Immature natural killer cell (primary cell): ENCODE data around the gene VWA8. TPM values are rescaled to one million over a fixed set of nuclear protein-coding genes. Genes with fewer than 3 reads are reported as not detected.
"Not testable (repeated sequence)": the region's sequence is repeated elsewhere in the genome, so short reads cannot be mapped to it uniquely, and the experiment has no call there.

Experiments
- DNase-seq, 3 donors: peaks; one replicate each; pipeline ENCODE4 v3.0.0; 2022; ENCODE audit warnings: mixed read lengths in 1 of 3
- H3K27ac Mint-ChIP-seq, 6 donors: one replicate each; pipeline ENCODE4 v1.8.0; 2020; ENCODE audit warnings: mixed read lengths in 6 of 6, mild to moderate bottlenecking in 5 of 6, inconsistent platforms in 4 of 6, moderate library complexity in 3 of 6
- H3K27me3 Mint-ChIP-seq, 3 donors: one replicate each; pipeline ENCODE4 v1.8.0; 2020 to 2021; ENCODE audit warnings: low read depth in 3 of 3, mild to moderate bottlenecking in 3 of 3, mixed read lengths in 3 of 3, moderate library complexity in 3 of 3, inconsistent platforms in 1 of 3
- H3K36me3 Mint-ChIP-seq, 3 donors: one replicate each; pipeline ENCODE4 v1.8.0; 2020; ENCODE audit warnings: mixed read lengths in 3 of 3, inconsistent platforms in 2 of 3, mild to moderate bottlenecking in 2 of 3
- H3K4me1 Mint-ChIP-seq, 2 donors: one replicate each; pipeline ENCODE4 v1.8.0; 2020; ENCODE audit warnings: inconsistent platforms in 2 of 2, mild to moderate bottlenecking in 2 of 2, mixed read lengths in 2 of 2, moderate library complexity in 1 of 2
- H3K4me3 Mint-ChIP-seq, 5 donors: one replicate each; pipeline ENCODE4 v1.8.0; 2020; ENCODE audit warnings: mild to moderate bottlenecking in 5 of 5, mixed read lengths in 5 of 5, inconsistent platforms in 3 of 5, moderate library complexity in 3 of 5
- H3K9me3 Mint-ChIP-seq, 6 donors: one replicate each; pipeline ENCODE4 v1.8.0; 2020; ENCODE audit warnings: mild to moderate bottlenecking in 6 of 6, mixed read lengths in 6 of 6, inconsistent platforms in 4 of 6, moderate library complexity in 3 of 6
- polyA plus RNA-seq, 3 donors: library from polyadenylated mRNA; unstranded; fragments of 300-500 nt; fragmentation: Illumina TruSeq; gene quantifications; one replicate each; pipeline ENCODE4 v1.2.3, GENCODE V29; 2021

VWA8 gene
- polyA plus RNA-seq, 3 donors from 2014 or later: 3.0 to 4.9 (median 3.2) TPM

DNA sequence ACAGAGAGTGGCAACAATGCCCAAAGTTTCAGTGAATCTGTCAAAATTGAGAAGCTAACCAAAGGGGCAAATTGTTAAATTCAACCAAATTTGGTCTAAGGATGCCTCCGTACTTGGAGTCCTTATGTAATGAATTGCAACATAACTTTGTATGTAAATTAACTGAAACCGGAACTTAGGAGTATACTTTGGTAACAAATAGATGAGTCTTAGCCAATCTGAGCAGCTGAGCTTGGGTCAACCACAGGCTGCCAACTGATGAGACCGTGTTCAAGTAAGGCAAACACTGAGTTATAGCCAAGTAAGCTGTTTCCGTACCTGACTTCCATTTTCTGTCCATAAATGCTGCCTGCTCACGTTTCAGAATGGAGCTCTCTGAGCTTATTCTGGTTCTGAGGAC is 5.3 kb downstream of the VWA8 start:
- H3K27ac Mint-ChIP-seq: no peak overlapping the region
- no peaks in the 10 kb centered on the region for H3K27me3 Mint-ChIP-seq
- H3K4me3 Mint-ChIP-seq: no peak overlapping the region
- no peak for DNase-seq
- H3K9me3 Mint-ChIP-seq: no peaks in the 10 kb centered on the region
- H3K36me3 Mint-ChIP-seq: no peaks in the 10 kb centered on the region
- peaks cover 24 to 39% of the 10 kb centered on the region in 2 donors for H3K4me1 Mint-ChIP-seq

DNA sequence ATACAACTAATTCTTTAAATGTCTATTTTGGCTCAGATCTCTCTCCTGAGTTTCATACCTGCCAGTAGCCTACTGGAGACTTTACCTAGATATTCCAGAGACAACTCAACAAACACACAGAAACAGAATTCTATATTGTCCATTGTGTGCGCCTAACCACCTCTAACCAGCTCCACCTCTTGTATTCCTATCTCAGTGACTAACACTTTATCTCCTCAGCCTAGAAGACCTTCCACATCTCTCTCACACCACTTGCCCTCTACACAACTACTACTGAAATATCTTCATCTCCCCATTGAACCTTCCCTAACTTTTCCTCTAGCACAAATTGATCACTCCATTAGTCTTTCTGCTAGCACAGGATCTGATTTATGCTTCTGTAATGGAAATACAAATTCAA is 6.7 kb downstream of the VWA8 start:
- H3K4me1 Mint-ChIP-seq: peaks cover 13 to 26% of the 10 kb centered on the region in 2 donors
- no peak overlapping the region for H3K4me3 Mint-ChIP-seq

DNA sequence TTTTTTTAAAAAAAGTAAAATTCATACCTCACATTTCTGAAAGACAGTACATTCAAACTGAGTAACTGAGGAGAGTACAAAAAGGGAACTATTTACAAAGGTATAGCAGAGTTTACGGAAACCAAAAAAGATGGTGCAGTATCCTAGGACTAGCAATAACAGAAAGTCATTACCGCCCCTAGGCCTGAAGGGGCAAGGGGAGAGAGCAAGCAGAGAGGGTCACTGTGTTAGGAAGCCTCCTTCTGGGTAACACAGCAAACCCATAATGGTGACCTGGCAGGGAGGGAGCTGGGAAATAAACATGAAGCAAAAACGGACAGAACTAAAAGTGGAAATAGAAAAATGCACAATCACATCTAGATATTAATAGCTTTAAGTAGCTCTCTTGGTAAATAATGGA is 8.2 kb downstream of the VWA8 start:
- peaks cover 5 to 14% (median 10%) of the 10 kb centered on the region in 3 donors for H3K36me3 Mint-ChIP-seq
- H3K4me1 Mint-ChIP-seq: peaks cover 2 to 16% of the 10 kb centered on the region in 2 donors
- H3K4me3 Mint-ChIP-seq: no peak overlapping the region
- H3K27me3 Mint-ChIP-seq: no peaks in the 10 kb centered on the region
- H3K9me3 Mint-ChIP-seq: no peaks in the 10 kb centered on the region
- DNase-seq: no peak
- no peak overlapping the region for H3K27ac Mint-ChIP-seq

More for the DNA sequence above, 6.7 kb downstream of the VWA8 start:
- Mint-ChIP-seq H3K36me3 (peaks cover 0 to 3% (median under 1%) of the 10 kb centered on the region in 3 donors), H3K9me3 (no peaks in the 10 kb centered on the region), H3K27me3 (no peaks in the 10 kb centered on the region), H3K27ac (no peak overlapping the region)
- no peak for DNase-seq

DNA sequence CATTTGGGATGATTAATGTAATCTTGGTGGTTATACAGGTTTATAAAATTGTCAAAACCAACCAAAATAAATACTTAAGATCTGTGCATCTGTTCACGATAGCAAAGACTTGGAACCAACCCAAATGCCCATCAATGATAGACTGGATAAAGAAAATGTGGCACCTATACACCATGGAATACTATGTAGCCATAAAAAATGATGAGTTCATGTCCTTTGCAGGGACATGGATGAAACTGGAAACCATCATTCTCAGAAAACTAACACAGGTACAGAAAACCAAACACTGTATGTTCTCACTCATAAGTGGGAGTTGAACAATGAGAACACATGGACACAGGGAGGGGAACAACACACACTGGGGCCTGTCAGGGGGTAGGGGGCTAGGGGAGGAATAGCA is 11.8 kb downstream of the VWA8 start:
- H3K4me1 Mint-ChIP-seq: peaks cover 4 to 21% of the 10 kb centered on the region in 2 donors
- H3K27me3 Mint-ChIP-seq, DNase-seq, H3K27ac Mint-ChIP-seq, H3K4me3 Mint-ChIP-seq: not testable (repeated sequence)
- peaks cover 29 to 43% (median 38%) of the 10 kb centered on the region in 3 donors for H3K36me3 Mint-ChIP-seq
- peaks cover 5 to 21% (median 16%) of the 10 kb centered on the region in 6 donors for H3K9me3 Mint-ChIP-seq

DNA sequence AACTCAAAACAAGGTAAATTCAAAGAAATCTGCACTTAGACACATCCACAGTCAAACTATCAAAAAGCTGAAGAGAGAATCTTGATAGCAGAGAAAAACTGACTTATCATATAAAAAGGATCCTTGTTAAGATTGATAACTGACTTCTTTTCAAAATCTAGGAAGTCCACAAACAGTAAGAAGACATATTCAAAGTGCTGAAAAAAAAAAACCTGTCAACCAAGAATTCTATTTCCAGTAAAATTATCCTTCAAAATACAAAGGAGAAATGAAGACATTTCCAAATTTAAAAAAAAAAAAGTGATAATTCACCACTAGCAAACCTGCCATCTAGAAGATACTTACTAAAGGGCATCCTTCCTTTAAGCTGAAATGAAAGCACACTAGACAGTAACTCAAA is 15.0 kb downstream of the VWA8 start:
- Mint-ChIP-seq H3K9me3 (peaks cover 5 to 21% (median 16%) of the 10 kb centered on the region in 6 donors), H3K27ac (no peak overlapping the region), H3K4me3 (no peak overlapping the region), H3K27me3 (no peaks in the 10 kb centered on the region), H3K36me3 (peaks cover 29 to 50% (median 42%) of the 10 kb centered on the region in 3 donors), H3K4me1 (peaks cover 2 to 9% of the 10 kb centered on the region in 2 donors)
- no peak for DNase-seq

DNA sequence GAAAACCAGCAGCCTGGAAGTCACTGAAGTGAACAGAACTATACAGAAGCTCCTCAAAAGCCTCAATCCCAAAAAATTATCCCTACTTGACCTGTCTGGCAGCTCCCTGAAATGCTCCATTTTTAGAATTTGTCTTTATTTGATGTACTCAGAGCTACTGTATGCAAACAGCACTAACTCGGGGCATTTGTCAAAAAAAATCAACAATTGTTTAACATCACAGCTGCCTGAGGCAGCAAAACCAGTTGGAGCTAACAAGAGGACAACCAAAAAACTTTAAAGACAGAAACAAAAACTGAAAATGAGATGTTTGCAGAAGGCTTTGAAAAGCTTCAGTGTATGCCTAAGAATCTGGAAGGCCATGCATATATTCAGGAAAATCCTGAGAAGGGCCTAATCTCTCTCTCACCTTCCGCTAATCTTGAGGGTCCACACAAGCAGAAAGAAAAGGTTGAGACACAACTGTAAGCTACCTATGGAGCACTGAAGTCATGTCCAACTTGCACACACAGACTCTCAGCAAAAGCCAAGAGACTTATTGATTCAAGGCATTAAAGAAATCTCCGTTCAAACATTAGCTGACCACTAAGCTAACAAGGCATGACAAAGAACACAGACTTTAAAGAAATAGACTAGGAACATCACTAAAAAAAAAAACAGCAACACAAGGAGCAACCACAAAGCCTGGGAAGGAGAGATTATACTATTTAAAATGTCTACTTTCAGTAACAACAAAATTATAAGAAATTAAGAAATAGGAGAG is 16.1 kb downstream of the VWA8 start:
- Mint-ChIP-seq H3K27me3 (no peaks in the 10 kb centered on the region), H3K27ac (no peak overlapping the region), H3K9me3 (peaks cover 5 to 21% (median 16%) of the 10 kb centered on the region in 6 donors), H3K4me3 (no peak overlapping the region), H3K36me3 (peaks cover 29 to 50% (median 42%) of the 10 kb centered on the region in 3 donors), H3K4me1 (peaks cover 2 to 19% of the 10 kb centered on the region in 2 donors)
- no peak for DNase-seq

DNA sequence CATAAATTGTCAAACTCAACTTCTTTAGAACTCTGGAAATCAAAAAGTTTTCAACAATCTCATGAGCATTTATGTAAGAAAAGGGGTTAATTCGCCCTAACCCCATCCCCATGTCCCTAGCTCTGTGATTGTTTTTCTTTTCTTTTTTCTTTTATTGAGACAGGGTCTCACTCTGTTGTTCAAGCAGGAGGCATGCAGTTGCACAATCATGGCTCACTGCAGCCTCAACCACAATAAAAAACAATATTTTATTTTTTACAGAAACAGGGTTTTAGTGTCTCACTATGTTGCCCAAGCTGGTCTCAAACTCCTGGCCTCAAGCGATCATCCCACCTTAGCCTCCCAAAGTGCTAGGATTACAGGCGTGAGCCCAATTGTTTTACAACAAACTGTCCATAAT is 16.7 kb downstream of the VWA8 start:
- H3K4me1 Mint-ChIP-seq: peaks cover 2 to 20% of the 10 kb centered on the region in 2 donors
- no peak for DNase-seq
- H3K36me3 Mint-ChIP-seq: peaks cover 29 to 47% (median 42%) of the 10 kb centered on the region in 3 donors
- H3K4me3 Mint-ChIP-seq: no peak overlapping the region
- no peak overlapping the region for H3K27ac Mint-ChIP-seq
- H3K9me3 Mint-ChIP-seq: peaks cover 5 to 21% (median 16%) of the 10 kb centered on the region in 6 donors
- no peaks in the 10 kb centered on the region for H3K27me3 Mint-ChIP-seq

DNA sequence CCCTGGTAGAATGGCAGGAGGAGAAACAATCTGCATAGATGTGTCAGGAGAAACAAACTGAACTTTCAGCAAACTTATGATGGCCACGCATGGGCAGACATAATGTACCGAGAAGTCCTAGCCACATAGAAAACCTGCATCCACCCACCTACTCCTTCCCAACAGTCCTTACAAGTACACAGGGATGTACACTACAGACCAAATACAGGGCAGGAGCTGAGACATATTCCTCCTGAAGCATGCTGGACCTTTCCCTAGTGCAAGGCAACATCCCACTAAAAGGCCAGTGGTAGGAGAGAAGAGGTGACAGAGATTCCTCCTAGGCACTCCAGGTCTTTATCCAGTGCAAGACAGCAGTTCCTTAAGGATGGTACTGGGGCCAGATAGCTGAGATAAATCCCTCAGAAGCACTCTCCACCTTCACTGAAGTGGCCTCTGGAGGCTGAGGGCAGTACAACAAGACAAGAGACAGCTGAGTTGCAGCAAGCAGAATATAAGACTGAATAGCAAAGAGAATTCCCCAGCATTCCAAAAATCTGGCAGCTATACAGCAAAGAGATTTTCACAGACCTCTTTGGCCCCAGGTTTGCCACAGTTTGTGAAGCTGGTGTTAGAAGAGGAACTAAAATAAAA is 18.3 kb downstream of the VWA8 start:
- Mint-ChIP-seq H3K36me3 (peaks cover 29 to 40% (median 37%) of the 10 kb centered on the region in 3 donors), H3K27me3 (no peaks in the 10 kb centered on the region), H3K9me3 (peaks cover 5 to 21% (median 16%) of the 10 kb centered on the region in 6 donors), H3K4me3 (no peak overlapping the region), H3K27ac (no peak overlapping the region), H3K4me1 (peaks cover 2 to 20% of the 10 kb centered on the region in 2 donors)
- DNase-seq: no peak

DNA sequence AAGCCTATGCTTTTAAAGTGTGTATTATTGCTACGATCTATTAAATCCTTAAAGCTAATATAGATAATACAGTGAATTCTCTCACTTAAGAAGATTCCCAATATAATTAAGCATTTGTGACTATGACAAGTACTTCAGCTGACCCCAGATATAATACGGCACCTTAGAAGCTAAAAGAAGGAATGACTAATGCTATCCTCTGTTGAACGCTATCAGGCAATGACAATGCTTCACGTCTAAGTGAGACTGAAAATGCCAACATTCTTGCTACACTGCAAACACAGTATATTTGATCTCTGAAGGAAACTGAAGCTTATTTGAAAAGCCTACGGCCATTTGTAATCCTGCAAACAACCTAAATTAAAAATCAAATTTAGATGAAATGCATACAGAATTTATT is 19.7 kb downstream of the VWA8 start:
- H3K9me3 Mint-ChIP-seq: peaks cover 5 to 14% (median 11%) of the 10 kb centered on the region in 6 donors
- no peak for DNase-seq
- H3K27me3 Mint-ChIP-seq: no peaks in the 10 kb centered on the region
- peaks cover 2 to 20% of the 10 kb centered on the region in 2 donors for H3K4me1 Mint-ChIP-seq
- H3K4me3 Mint-ChIP-seq: no peak overlapping the region
- no peak overlapping the region for H3K27ac Mint-ChIP-seq
- peaks cover 17 to 27% (median 24%) of the 10 kb centered on the region in 3 donors for H3K36me3 Mint-ChIP-seq

DNA sequence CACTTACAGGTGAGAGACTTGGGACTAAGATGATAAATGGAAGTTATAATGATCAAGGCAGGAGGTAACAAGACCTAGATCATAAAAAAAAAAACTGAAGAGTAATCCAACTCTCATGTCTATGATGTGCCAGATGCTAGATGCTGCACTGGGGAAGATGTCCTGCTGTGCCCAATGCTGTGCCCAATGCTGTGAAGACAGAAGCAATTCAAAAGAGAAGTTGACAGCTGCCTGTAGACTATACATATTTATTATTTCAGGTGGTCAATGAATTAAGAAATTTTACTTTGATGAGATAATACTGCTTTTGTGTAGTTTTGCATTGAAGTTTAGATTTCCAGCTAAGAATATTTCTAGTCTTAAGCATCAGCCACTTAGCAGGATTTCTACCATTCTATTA is 21.5 kb downstream of the VWA8 start:
- H3K27ac Mint-ChIP-seq: no peak overlapping the region
- no peak overlapping the region for H3K4me3 Mint-ChIP-seq
- H3K27me3 Mint-ChIP-seq: no peaks in the 10 kb centered on the region
- H3K4me1 Mint-ChIP-seq: peaks cover 0 to 11% of the 10 kb centered on the region in 2 donors
- H3K36me3 Mint-ChIP-seq: peaks cover 5 to 10% (median 8%) of the 10 kb centered on the region in 3 donors
- H3K9me3 Mint-ChIP-seq: no peaks in the 10 kb centered on the region
- no peak for DNase-seq

DNA sequence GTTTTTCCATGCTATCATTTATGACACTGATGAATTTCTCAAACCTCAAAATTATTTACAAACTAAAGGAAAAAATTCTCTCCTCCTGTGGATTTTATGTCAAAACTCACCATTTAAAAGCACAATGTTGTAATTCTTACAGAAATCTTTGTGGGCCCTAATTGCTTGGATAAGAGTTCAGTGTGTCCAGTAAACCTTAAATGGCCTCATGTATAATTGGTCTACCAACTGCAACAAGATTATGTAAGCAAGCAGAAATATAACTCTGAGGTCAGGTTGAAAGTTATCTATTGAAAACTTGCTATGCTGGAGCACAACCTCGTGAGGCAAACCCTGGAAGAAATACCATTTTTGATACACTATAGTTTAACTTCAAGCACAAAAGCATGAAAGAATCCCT is 22.0 kb downstream of the VWA8 start:
- Mint-ChIP-seq H3K27ac (no peak overlapping the region), H3K4me1 (peaks cover 0 to 11% of the 10 kb centered on the region in 2 donors)

DNA sequence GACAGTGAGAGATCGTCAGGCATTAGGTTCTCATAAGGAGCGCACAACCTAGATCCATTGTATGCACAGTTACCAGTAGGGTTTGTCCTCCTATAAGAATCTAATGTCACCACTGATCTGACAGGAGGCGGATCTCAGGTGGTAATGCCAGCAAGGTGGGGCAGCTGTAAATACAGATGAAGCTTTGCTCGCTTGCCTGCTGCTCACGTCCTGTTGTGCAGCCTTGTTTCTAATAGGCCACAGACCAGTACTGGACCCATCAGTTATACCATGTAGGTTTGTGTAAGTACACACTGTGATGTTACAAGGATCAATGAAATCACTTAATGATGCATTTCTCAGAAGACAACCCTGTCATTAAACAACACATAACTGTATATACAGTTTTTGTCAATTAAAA is 23.5 kb downstream of the VWA8 start:
- Mint-ChIP-seq H3K4me1 (peaks cover 0 to 11% of the 10 kb centered on the region in 2 donors), H3K4me3 (no peak overlapping the region), H3K36me3 (peaks cover 4 to 10% (median 5%) of the 10 kb centered on the region in 3 donors), H3K27me3 (no peaks in the 10 kb centered on the region), H3K9me3 (no peaks in the 10 kb centered on the region), H3K27ac (no peak overlapping the region)
- no peak for DNase-seq

More for the DNA sequence above, 22.0 kb downstream of the VWA8 start:
- H3K27me3 Mint-ChIP-seq: no peaks in the 10 kb centered on the region
- no peak for DNase-seq
- no peaks in the 10 kb centered on the region for H3K9me3 Mint-ChIP-seq
- no peak overlapping the region for H3K4me3 Mint-ChIP-seq
- peaks cover 5 to 10% (median 8%) of the 10 kb centered on the region in 3 donors for H3K36me3 Mint-ChIP-seq

DNA sequence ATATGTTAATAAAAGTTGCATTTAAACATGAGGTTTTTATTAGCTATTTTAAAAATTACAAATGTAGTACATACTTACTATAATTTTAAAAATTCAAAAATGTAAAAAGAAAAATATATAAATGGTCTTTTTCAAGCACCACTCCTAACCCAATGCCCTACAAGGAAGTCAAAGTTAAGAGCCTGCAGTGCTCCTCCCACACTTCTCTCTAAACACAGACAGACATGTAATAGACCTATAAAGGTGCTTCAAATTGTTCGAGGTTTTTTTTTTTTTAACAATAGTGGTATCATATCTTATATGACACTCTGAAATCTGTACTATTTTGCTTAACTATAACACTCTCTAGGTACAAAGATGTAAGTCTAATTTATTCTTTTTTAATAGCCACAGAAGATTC is 25.4 kb downstream of the VWA8 start:
- H3K27me3 Mint-ChIP-seq: no peaks in the 10 kb centered on the region
- no peak overlapping the region for H3K27ac Mint-ChIP-seq
- peaks cover 4 to 5% (median 4%) of the 10 kb centered on the region in 3 donors for H3K36me3 Mint-ChIP-seq
- DNase-seq: no peak
- H3K9me3 Mint-ChIP-seq: no peaks in the 10 kb centered on the region
- no peak overlapping the region for H3K4me3 Mint-ChIP-seq
- H3K4me1 Mint-ChIP-seq: peaks cover 0 to 8% of the 10 kb centered on the region in 2 donors

DNA sequence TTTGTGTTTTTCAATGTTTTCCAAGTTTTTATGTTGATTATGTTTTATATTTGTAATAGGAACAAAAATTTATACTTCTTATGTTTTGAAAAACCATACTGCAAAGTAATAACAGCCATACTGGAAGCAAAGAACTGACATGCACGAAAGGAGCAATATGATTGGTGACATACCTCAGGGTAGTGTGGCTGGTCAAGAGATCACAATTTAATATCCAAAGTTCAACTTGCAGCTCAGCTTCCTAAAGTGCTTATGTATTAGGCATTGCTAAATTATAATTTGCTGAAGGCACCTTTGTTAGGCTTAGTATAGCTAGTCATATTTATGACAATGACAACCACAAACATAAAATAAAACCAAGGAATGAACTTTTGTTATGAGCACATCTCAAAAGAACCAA is 25.9 kb downstream of the VWA8 start:
- Mint-ChIP-seq H3K4me1 (peaks cover 0 to 3% of the 10 kb centered on the region in 2 donors), H3K4me3 (no peak overlapping the region), H3K36me3 (peaks cover 5 to 8% (median 7%) of the 10 kb centered on the region in 3 donors), H3K27me3 (no peaks in the 10 kb centered on the region), H3K9me3 (no peaks in the 10 kb centered on the region), H3K27ac (no peak overlapping the region)
- DNase-seq: no peak
